Limb (tissue), 2 donors: ENCODE data around the gene LGR6.
A peak's percentile ranks its signal among the peaks of the same experiment; 100 is the strongest.
"Not testable (repeated sequence)": the region's sequence is repeated elsewhere in the genome, so short reads cannot be mapped to it uniquely, and the experiment has no call there.

Source experiments
- DNase-seq, 2 donors: peaks; one replicate each; pipeline ENCODE4 v3.0.0-alpha.2; 2016; ENCODE audit errors: extremely low spot score in 2 of 2

The LGR6 gene

DNA sequence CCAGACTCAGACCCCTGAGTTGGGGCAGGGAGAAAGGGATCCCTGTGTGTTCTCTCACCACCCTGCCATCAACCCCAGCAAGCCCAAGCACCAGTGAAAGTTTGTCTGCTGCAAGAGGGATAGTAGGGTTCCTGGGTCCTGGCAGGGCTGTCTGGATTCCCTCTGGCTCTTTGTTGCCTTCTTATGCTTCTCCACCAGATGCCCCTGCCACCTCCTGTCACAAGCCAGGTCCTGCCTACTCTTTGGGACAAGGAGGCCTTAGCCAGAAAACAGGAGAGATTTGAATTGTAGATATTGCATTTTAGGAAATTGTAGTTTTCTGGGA lies 126.4 kb downstream of the LGR6 start:
- no peak for DNase-seq

GRCh38 chr1:202323731-202324130 lies 130.1 kb downstream of the LGR6 start:
- no peak for DNase-seq

GRCh38 chr1:202324646-202325045 lies 131.0 kb downstream of the LGR6 start:
- DNase-seq = no peak

DNA sequence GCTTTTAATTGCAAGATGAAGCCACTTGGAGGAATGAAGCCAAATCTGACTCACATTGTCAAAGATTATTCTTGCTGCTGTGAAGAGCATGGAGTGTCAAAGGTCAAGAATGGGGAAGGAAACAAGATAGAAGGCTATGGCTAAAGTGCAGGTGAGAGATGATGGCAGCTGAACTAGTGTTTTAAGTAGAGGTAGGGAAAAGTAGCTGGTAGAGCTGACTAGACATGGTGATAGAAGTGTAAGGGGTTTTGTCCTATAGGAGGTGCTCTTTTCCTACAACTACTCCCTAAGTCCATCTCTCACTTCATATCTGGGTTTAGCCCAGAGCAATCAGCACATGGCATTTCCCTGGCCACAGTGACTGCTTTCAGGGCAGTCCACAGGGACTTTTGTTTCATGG lies 136.3 kb downstream of the LGR6 start:
- no peak for DNase-seq

GRCh38 chr1:202333861-202334260 lies 140.3 kb downstream of the LGR6 start:
- no peak for DNase-seq

- DNase-seq = peak in 1 of 2 donors; percentile 52
Measured at GRCh38 chr1:202343652-202344349, 150.2 kb downstream of the LGR6 start.

DNA sequence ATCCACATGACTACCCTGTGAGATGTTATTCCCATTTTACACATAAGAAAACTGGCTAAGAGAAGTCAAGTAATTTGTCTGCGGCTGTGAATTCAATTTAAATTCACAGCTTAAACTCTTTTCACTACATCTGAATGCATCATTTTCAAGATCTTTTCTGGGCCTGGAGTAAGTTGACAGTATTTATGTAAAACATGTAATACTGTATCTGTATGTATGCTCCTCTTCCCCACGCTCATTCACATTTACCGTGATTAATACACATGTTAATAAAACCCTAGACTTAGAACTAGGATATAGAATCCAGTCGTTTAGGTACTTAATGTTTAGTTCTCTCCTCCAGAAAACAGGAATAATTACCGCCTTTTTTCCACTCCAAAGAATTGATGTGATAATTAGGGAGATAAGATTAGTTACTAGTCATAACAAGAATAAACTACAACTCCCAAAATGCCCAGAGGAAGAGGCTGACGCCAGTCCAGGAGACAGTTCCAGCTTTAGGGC lies 154.5 kb downstream of the LGR6 start:
- no peak for DNase-seq

DNA sequence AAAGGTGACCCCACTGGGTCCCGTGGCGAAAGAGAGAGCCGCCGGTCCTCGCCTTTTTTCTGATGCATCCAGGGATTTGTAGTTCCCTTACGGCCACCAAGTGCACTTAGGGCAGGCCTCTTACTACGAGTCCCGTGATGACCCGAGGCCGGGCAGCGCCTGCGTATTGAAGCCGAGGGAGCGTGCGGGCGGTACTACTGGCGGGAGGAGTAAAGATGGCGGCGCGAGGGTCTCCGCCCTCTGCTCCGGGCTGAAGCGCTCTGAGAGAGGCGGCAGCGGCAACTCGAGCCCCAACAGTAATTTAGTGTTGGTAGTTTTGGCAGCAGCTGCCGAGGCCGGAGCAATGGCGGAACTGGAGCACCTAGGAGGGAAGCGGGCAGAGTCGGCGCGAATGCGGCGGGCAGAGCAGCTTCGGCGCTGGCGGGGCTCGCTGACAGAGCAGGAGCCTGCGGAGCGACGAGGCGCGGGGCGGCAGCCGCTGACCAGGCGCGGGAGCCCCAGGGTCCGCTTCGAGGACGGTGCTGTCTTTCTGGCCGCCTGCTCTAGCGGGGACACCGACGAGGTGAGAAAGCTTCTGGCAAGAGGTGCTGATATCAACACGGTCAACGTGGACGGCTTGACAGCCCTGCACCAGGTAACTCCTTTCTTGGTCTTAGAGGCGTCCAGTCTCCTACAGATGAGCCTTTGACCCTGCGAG lies 155.1 kb downstream of the LGR6 start, which contains the start of gene PPP1R12B:
Gene PPP1R12B, plus strand, starts transcription at position 191 of the 697 bp plus-strand sequence. Its CDS starts 153 bp downstream, at position 344.
- peak; percentile 95 to 99 for DNase-seq

- peak in 1 of 2 donors; percentile 36 for DNase-seq
Measured at GRCh38 chr1:202349206-202349928, 155.8 kb downstream of the LGR6 start.

DNA sequence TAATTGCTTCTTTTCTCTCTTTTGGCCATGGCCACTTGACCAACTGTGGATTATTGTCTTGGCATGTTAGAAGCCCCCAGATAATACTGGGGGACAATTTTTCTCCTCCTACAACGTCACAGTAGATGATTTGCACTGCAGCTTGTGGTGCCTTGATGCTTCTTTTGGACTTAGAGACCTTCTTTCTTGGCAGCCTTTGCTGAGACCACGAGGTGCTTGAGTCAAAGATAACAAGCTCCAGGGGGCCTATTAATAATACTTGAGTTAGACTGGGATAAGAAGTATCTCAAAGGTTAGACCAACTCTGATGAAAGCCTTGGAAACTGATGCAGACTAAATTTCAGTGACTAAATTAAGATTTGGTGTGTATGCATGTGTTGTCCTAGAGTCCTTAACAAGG lies 158.1 kb downstream of the LGR6 start:
- DNase-seq = no peak

GRCh38 chr1:202352583-202353197 lies 159.1 kb downstream of the LGR6 start:
- not testable (repeated sequence) for DNase-seq

- no peak for DNase-seq
Measured at GRCh38 chr1:202355944-202356553, 162.4 kb downstream of the LGR6 start.

DNA sequence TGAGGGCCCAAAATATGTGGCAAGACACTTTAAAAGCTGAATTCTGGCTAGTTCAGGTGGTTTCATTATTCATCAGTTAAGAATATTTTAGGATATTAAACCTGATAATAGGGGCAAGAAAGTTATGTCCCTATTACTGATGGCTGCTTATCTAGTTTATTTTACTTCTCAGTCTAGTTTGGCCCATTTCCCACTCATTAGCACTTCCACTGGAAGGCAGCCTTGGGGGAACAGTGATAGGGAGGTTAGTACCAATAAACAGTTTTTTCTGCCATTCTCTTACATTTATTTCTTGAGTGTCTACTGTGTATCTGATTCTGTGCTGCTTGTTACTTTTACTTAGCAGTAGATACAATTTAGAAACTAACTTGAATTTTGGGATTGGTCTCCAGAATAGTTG lies 163.9 kb downstream of the LGR6 start:
- DNase-seq = no peak

- DNase-seq = no peak
Measured at GRCh38 chr1:202361224-202361623, 167.6 kb downstream of the LGR6 start.

DNA sequence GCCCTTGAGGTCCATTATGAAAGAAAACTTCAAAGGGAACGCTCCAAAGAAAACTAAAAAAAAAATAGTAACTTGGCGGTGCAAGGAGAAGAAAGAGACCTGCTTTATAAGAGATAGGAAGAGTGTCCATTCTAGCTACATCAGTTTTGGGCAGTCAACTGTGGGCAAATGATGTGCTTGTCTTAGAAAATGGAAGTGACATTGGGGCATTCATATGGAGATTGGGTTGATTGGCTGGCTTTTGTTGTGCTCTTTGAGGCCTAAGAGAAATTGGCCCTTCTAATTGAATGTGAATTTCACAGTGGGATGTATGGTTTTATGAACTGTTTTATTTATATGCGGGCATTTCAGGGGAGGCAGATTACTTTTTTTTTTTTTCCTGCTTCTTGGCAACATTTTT lies 168.1 kb downstream of the LGR6 start:
- DNase-seq = no peak

- no peak for DNase-seq
Measured at GRCh38 chr1:202362212-202362611, 168.6 kb downstream of the LGR6 start.

DNA sequence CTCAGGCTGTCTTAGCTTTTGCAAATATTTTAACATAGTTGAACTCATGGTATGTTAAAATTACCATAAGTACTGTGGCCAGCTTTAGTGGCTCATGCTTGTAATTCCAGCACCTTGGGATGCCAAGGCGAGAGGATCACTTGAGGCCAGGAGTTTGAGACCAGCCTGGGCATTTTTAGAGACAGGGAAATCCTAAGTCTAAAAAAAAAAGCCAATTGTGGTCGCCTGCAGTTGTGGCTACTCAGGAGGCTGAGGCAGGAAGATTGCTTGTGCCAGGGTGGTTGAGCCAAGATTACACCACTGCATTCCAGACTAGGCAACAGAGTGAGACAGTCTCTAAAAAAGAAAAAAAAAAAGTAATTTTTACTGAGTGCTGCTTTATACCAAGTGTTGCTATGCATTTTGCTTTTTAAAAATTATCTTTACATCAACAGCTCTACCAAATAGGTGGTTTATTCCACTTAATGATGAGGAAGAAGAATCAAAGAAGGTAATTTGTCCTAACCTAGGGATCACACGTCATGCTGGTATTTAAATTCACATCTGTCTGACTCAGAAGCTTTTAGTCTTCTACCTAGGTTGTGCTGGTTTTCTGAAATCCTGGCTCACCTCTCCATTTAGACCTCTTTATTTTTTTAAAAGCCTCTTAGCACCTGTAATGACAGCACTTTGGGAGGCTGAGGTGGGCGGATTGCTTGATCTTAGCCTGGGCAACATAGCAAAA lies 171.7 kb downstream of the LGR6 start:
- DNase-seq = no peak

GRCh38 chr1:202367271-202367670 lies 173.7 kb downstream of the LGR6 start:
- DNase-seq = no peak
